ENCODE measurements around the gene SLC2A2.

Gene SLC2A2

GRCh38 chr3:171000281-171000680, 26.2 kb downstream of the SLC2A2 start:
- H3K27ac ChIP-seq (ENCODE audit: low read length): no peak overlapping the region
- H3K4me1 ChIP-seq (ENCODE audit: low read length): no peaks in the 10 kb centered on the region
- H3K4me3 ChIP-seq (ENCODE audit: low read length): no peak overlapping the region
- no peaks in the 10 kb centered on the region for H3K36me3 ChIP-seq (replicated peaks; ENCODE audit: insufficient read depth, low read length)
- DNase-seq: no peak
- no peak for TF ChIP-seq EZH2 (optimal IDR thresholded peaks at IDR 0.05; ENCODE audit: low read depth, low read length)
- no peak overlapping the region for H3K9ac ChIP-seq (ENCODE audit: low read length)
- H4K20me1 ChIP-seq (ENCODE audit: insufficient read depth, low read length): no peaks in the 10 kb centered on the region
- H2AFZ ChIP-seq (ENCODE audit: low read length): no peak overlapping the region
- H3K4me2 ChIP-seq (ENCODE audit: low read depth, low read length): no peak overlapping the region
- no peaks in the 10 kb centered on the region for H3K27me3 ChIP-seq (replicated peaks; ENCODE audit: insufficient read depth, low read length)
- H3K9me2 ChIP-seq (replicated peaks; ENCODE audit: insufficient read depth, low read length): no peaks in the 10 kb centered on the region
- no peaks in the 10 kb centered on the region for H3K9me3 ChIP-seq (replicated peaks; ENCODE audit: insufficient read depth, low read length)
- H3F3A ChIP-seq (ENCODE audit: insufficient read depth, low read length): no peaks in the 10 kb centered on the region
- H3K79me2 ChIP-seq (ENCODE audit: low read length): no peaks in the 10 kb centered on the region

GRCh38 chr3:170999737-171000242, 26.7 kb downstream of the SLC2A2 start:
- Histone ChIP-seq H3K27ac (ENCODE audit: low read length) (no peak overlapping the region), H3F3A (ENCODE audit: insufficient read depth, low read length) (no peaks in the 10 kb centered on the region), H3K4me2 (ENCODE audit: low read depth, low read length) (no peak overlapping the region), H2AFZ (ENCODE audit: low read length) (no peak overlapping the region), H3K9me3 (replicated peaks; ENCODE audit: insufficient read depth, low read length) (no peaks in the 10 kb centered on the region), H3K4me3 (ENCODE audit: low read length) (no peak overlapping the region), H3K9me2 (replicated peaks; ENCODE audit: insufficient read depth, low read length) (no peaks in the 10 kb centered on the region), H3K9ac (ENCODE audit: low read length) (no peak overlapping the region), H3K79me2 (ENCODE audit: low read length) (no peaks in the 10 kb centered on the region), H3K27me3 (replicated peaks; ENCODE audit: insufficient read depth, low read length) (no peaks in the 10 kb centered on the region), H3K4me1 (ENCODE audit: low read length) (no peaks in the 10 kb centered on the region), H3K36me3 (replicated peaks; ENCODE audit: insufficient read depth, low read length) (no peaks in the 10 kb centered on the region), H4K20me1 (ENCODE audit: insufficient read depth, low read length) (no peaks in the 10 kb centered on the region)
- TF ChIP-seq, protein P1, sequence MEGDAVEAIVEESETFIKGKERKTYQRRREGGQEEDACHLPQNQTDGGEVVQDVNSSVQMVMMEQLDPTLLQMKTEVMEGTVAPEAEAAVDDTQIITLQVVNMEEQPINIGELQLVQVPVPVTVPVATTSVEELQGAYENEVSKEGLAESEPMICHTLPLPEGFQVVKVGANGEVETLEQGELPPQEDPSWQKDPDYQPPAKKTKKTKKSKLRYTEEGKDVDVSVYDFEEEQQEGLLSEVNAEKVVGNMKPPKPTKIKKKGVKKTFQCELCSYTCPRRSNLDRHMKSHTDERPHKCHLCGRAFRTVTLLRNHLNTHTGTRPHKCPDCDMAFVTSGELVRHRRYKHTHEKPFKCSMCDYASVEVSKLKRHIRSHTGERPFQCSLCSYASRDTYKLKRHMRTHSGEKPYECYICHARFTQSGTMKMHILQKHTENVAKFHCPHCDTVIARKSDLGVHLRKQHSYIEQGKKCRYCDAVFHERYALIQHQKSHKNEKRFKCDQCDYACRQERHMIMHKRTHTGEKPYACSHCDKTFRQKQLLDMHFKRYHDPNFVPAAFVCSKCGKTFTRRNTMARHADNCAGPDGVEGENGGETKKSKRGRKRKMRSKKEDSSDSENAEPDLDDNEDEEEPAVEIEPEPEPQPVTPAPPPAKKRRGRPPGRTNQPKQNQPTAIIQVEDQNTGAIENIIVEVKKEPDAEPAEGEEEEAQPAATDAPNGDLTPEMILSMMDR (IDR thresholded peaks at IDR 0.05; ENCODE audit: low read length): no peak
- TF ChIP-seq EZH2phosphoT487 (IDR thresholded peaks at IDR 0.05; ENCODE audit: low read length) (no peak), EZH2 (optimal IDR thresholded peaks at IDR 0.05; ENCODE audit: low read depth, low read length) (no peak)
- DNase-seq: no peak

DNA sequence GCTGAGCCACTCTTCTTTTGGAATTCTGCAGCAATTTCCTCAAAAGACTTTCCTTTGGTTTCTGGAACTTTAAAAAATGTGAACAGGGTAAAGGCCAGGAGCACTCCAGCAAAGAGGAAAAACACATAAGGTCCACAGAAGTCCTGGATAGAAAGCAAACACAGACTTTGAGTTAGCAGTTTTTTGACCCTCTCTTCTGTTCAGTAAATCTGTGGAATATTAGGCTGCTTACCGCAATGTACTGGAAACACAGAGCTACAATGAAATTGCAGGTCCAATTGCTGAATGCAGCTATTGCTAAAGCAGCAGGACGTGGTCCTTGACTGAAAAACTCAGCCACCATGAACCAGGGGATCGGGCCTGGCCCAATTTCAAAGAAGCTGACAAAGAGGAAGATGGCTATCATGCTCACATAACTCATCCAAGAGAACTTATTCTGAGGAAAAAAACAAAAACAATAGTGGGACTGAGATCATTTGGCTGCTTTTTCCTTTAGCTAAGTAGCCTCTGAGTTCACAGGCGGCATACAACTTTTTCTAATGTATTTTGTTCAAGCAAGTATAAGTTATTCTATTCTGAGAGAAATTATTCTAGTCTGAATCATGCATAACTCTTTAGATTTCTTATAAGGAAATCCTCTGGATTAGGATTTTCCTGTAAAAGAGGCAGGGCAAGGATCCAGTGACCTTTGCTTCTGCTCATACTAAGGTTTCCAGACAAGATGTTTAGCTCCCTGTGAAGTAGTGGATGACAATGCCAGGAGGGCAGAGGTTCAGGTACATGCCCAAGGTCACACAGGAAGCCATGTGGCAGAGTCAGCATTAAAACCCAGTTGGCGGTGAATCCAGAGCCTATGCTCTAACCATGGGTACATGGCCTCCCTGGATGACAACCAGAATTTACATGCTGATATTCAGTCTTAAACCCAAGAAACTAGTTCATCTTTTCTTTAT, 28.3 kb downstream of the SLC2A2 start:
- Histone ChIP-seq H3K79me2 (ENCODE audit: low read length) (no peaks in the 10 kb centered on the region), H4K20me1 (ENCODE audit: insufficient read depth, low read length) (no peaks in the 10 kb centered on the region), H3K9ac (ENCODE audit: low read length) (no peak overlapping the region), H3K9me3 (replicated peaks; ENCODE audit: insufficient read depth, low read length) (no peaks in the 10 kb centered on the region), H3F3A (ENCODE audit: insufficient read depth, low read length) (no peaks in the 10 kb centered on the region), H3K27ac (ENCODE audit: low read length) (no peak overlapping the region), H2AFZ (ENCODE audit: low read length) (no peak overlapping the region), H3K36me3 (replicated peaks; ENCODE audit: insufficient read depth, low read length) (no peaks in the 10 kb centered on the region), H3K4me2 (ENCODE audit: low read depth, low read length) (no peak overlapping the region), H3K27me3 (replicated peaks; ENCODE audit: insufficient read depth, low read length) (no peaks in the 10 kb centered on the region), H3K9me2 (replicated peaks; ENCODE audit: insufficient read depth, low read length) (no peaks in the 10 kb centered on the region), H3K4me3 (ENCODE audit: low read length) (no peak overlapping the region), H3K4me1 (ENCODE audit: low read length) (no peaks in the 10 kb centered on the region)
- no peak for DNase-seq
- TF ChIP-seq EZH2phosphoT487 (IDR thresholded peaks at IDR 0.05; ENCODE audit: low read length) (no peak), EZH2 (optimal IDR thresholded peaks at IDR 0.05; ENCODE audit: low read depth, low read length) (no peak)
- TF ChIP-seq, protein P1 (IDR thresholded peaks at IDR 0.05; ENCODE audit: low read length): no peak

- no peak overlapping the region for H3K27ac ChIP-seq (ENCODE audit: low read length)
- H3K4me1 ChIP-seq (ENCODE audit: low read length): no peaks in the 10 kb centered on the region
- H3K4me2 ChIP-seq (ENCODE audit: low read depth, low read length): no peak overlapping the region
- no peak overlapping the region for H3K9ac ChIP-seq (ENCODE audit: low read length)
- TF ChIP-seq EZH2 (optimal IDR thresholded peaks at IDR 0.05; ENCODE audit: low read depth, low read length) (no peak), EZH2phosphoT487 (IDR thresholded peaks at IDR 0.05; ENCODE audit: low read length) (no peak)
- TF ChIP-seq, protein P1 (IDR thresholded peaks at IDR 0.05; ENCODE audit: low read length): no peak
- no peaks in the 10 kb centered on the region for H3K9me2 ChIP-seq (replicated peaks; ENCODE audit: insufficient read depth, low read length)
- H3K36me3 ChIP-seq (replicated peaks; ENCODE audit: insufficient read depth, low read length): no peaks in the 10 kb centered on the region
- no peak for DNase-seq
- H3K4me3 ChIP-seq (ENCODE audit: low read length): no peak overlapping the region
- no peaks in the 10 kb centered on the region for H3K79me2 ChIP-seq (ENCODE audit: low read length)
- H4K20me1 ChIP-seq (ENCODE audit: insufficient read depth, low read length): no peaks in the 10 kb centered on the region
- no peak overlapping the region for H2AFZ ChIP-seq (ENCODE audit: low read length)
- H3F3A ChIP-seq (ENCODE audit: insufficient read depth, low read length): no peaks in the 10 kb centered on the region
- no peaks in the 10 kb centered on the region for H3K9me3 ChIP-seq (replicated peaks; ENCODE audit: insufficient read depth, low read length)
- no peaks in the 10 kb centered on the region for H3K27me3 ChIP-seq (replicated peaks; ENCODE audit: insufficient read depth, low read length)
Observed at GRCh38 chr3:170992854-170993253, 33.7 kb downstream of the SLC2A2 start.
